Measurements from ENCODE around the gene VWA1.
"Not testable (repeated sequence)": the region's sequence is repeated elsewhere in the genome, so short reads cannot be mapped to it uniquely, and the experiment has no call there.

GRCh38 chr1:1417825-1418463, 17.5 kb upstream of the VWA1 start:
- TF ChIP-seq CTCF, POLR2A (IDR thresholded peaks at IDR 0.05): not testable (repeated sequence)
